DOHH2 (cell line): ENCODE results near the gene NKTR.

ENCODE experiments used
- H3F3A ChIP-seq: fragments of 200-600 bp; sonication (generic), shearing (Covaris generic); 2 replicates; pipeline ENCODE4 v1.6.0; 2016; ENCODE audit warnings: antibody characterized with exemption, mild to moderate bottlenecking; ENCODE audit not compliant: control insufficient read depth, insufficient read depth
- H3K27ac ChIP-seq: fragments of 200-600 bp; sonication (generic); 2 replicates; pipeline ENCODE4 v1.5.1; 2014; ENCODE audit warnings: low read depth, mild to moderate bottlenecking, low read length, moderate library complexity
- H3K27me3 ChIP-seq: fragments of 200-600 bp; sonication (generic); 2 replicates; pipeline ENCODE4 v1.6.1; 2014; ENCODE audit warnings: mild to moderate bottlenecking, low read length, mixed read lengths; ENCODE audit not compliant: control insufficient read depth
- H3K36me3 ChIP-seq: fragments of 200-600 bp; sonication (generic); 2 replicates; pipeline ENCODE4 v1.6.1; 2014; ENCODE audit warnings: mild to moderate bottlenecking, low read length, moderate library complexity, mixed read lengths; ENCODE audit not compliant: control insufficient read depth
- H3K4me1 ChIP-seq: fragments of 200-600 bp; sonication (generic); 2 replicates; pipeline ENCODE4 v1.6.1; 2014; ENCODE audit warnings: mild to moderate bottlenecking, low read length, mixed read lengths; ENCODE audit not compliant: control insufficient read depth
- H3K4me2 ChIP-seq: fragments of 200-600 bp; sonication (generic); 2 replicates; pipeline ENCODE4 v1.6.0; 2014; ENCODE audit warnings: mild to moderate bottlenecking, low read length, moderate library complexity
- H3K4me3 ChIP-seq: fragments of 200-600 bp; sonication (generic); 2 replicates; pipeline ENCODE4 v1.5.1; 2014; ENCODE audit warnings: mild to moderate bottlenecking, low read length, mixed read lengths
- H3K79me2 ChIP-seq: fragments of 200-600 bp; sonication (generic); 2 replicates; pipeline ENCODE4 v1.6.1; 2014; ENCODE audit warnings: mild to moderate bottlenecking, low read length, mixed read lengths; ENCODE audit not compliant: control insufficient read depth
- H3K9me2 ChIP-seq: fragments of 200-600 bp; sonication (generic); replicated peaks from 2 replicates; pipeline ENCODE4 v1.6.1; 2014; ENCODE audit warnings: mild to moderate bottlenecking, low read length, mixed read lengths; ENCODE audit not compliant: control insufficient read depth
- H3K9me3 ChIP-seq: fragments of 200-600 bp; sonication (generic); 2 replicates; pipeline ENCODE4 v1.6.1; 2014; ENCODE audit warnings: antibody characterized with exemption, low read length, mixed read lengths; ENCODE audit not compliant: control insufficient read depth, insufficient read depth
- H4K20me1 ChIP-seq: fragments of 200-600 bp; sonication (generic); 2 replicates; pipeline ENCODE4 v1.6.0; 2014; ENCODE audit warnings: low read depth, mild to moderate bottlenecking, antibody characterized with exemption, low read length, moderate library complexity; ENCODE audit not compliant: control insufficient read depth, insufficient read depth
- EZH2phosphoT487 ChIP-seq: fragments of 200-600 bp; sonication (generic); IDR thresholded peaks from 2 replicates; pipeline ENCODE4 v1.6.1; 2017; ENCODE audit warnings: borderline replicate concordance, mild to moderate bottlenecking, antibody characterized with exemption, low read length, moderate library complexity, mixed read lengths
- TF ChIP-seq, protein P1 (sequence below): fragments of 200-600 bp; sonication (generic); IDR thresholded peaks from one replicate; pipeline ENCODE4 v1.5.1; 2014; ENCODE audit warnings: antibody characterized with exemption, mild to moderate bottlenecking, low read depth, low read length; ENCODE audit not compliant: poor library complexity, severe bottlenecking

NKTR gene

GRCh38 chr3:42661593-42662022, 61.1 kb downstream of the NKTR start:
- H3K9me2 ChIP-seq = no peaks in the 10 kb centered on the region
- no peaks in the 10 kb centered on the region for H3K36me3 ChIP-seq
- no peaks in the 10 kb centered on the region for H3K9me3 ChIP-seq
- H3K4me1 ChIP-seq = peaks cover 8% of the 10 kb centered on the region
- H3K27ac ChIP-seq = no peak overlapping the region
- H3K79me2 ChIP-seq = no peaks in the 10 kb centered on the region
- no peaks in the 10 kb centered on the region for H3F3A ChIP-seq
- H3K4me2 ChIP-seq = no peak overlapping the region
- no peaks in the 10 kb centered on the region for H4K20me1 ChIP-seq
- no peaks in the 10 kb centered on the region for H3K27me3 ChIP-seq
- TF ChIP-seq EZH2phosphoT487 = no peak
- TF ChIP-seq, protein P1, sequence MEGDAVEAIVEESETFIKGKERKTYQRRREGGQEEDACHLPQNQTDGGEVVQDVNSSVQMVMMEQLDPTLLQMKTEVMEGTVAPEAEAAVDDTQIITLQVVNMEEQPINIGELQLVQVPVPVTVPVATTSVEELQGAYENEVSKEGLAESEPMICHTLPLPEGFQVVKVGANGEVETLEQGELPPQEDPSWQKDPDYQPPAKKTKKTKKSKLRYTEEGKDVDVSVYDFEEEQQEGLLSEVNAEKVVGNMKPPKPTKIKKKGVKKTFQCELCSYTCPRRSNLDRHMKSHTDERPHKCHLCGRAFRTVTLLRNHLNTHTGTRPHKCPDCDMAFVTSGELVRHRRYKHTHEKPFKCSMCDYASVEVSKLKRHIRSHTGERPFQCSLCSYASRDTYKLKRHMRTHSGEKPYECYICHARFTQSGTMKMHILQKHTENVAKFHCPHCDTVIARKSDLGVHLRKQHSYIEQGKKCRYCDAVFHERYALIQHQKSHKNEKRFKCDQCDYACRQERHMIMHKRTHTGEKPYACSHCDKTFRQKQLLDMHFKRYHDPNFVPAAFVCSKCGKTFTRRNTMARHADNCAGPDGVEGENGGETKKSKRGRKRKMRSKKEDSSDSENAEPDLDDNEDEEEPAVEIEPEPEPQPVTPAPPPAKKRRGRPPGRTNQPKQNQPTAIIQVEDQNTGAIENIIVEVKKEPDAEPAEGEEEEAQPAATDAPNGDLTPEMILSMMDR = no peak
- no peak overlapping the region for H3K4me3 ChIP-seq

DNA sequence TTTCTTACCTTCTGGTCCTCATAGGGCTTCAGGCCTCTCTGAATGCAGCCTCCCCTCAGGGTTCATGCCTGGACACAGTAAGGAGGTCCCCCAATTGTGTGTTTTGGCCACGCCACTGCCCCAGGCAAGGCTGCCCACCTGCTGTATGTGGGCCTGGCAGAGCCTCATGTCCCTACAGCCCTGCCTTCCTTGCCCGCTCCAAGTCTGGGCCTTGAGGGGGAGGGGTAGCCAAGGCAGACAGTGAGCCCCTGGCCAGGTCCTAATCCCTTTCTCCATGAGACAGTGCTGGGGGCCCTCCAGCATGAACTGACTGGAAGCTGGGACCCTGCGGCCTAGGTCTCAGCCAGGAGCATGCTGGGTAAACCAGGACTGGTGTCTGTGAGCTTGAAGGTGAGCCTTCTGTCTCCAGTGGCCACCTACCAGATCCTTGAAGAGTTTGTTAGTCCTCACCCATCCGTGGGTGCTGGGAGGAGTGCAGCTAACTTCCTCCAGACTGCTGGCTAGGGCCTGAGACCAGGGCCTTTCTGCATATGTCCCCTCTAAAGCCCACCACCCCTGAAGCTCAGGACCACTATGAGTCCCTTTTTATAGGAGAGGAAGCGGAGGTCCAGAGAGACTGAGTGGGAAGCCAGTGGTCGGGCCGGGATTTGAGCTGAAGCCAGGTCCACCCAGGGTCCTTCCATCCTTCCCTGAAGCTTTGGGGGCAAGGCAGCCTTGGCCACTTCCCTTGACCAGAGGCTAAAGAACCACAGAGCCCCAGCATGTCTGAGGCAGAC, 61.7 kb downstream of the NKTR start:
- Histone ChIP-seq H3K9me2 (no peaks in the 10 kb centered on the region), H3F3A (no peaks in the 10 kb centered on the region), H3K4me3 (no peak overlapping the region), H3K9me3 (no peaks in the 10 kb centered on the region), H4K20me1 (no peaks in the 10 kb centered on the region), H3K4me1 (peaks cover 8% of the 10 kb centered on the region), H3K36me3 (no peaks in the 10 kb centered on the region), H3K79me2 (no peaks in the 10 kb centered on the region), H3K27me3 (no peaks in the 10 kb centered on the region), H3K4me2 (no peak overlapping the region), H3K27ac (no peak overlapping the region)
- TF ChIP-seq EZH2phosphoT487 = no peak
- TF ChIP-seq, protein P1 = no peak

DNA sequence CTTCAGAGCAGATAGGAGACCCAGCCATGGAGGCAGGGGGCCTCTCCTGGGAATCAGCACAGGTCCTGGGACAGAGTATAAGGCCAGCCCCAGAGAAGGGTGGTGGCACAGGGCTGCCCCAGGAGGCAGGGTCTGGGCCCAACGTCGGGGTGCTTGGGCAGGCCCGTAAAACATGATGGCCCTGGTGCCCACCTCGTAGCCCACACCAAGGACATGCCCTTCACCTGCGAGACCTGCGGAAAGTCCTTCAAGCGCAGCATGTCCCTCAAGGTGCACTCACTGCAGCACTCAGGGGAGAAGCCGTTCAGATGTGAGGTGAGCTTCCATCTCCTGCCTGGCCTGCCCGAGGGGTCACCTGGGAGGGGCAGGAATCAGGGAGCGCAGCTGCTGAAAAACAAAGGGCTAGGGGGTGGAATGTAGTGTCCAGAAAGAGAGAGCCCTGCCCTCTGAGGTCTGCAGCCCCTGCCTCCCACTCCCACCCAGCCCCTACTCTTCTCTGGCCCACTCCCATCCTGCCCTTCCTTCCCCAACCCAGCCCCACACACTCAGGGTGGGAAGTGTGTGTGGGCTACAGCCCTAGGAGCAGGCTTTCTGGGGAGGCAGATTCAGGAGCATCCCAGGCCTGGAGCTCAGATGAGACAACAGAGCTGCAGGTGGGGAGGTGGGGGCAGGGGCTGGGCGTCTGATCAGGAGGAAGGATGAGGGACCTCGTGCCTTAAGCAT, 62.5 kb downstream of the NKTR start:
- H3K4me1 ChIP-seq = peaks cover 8% of the 10 kb centered on the region

More for the DNA sequence above, 62.5 kb downstream of the NKTR start:
- Histone ChIP-seq H3K79me2 (no peaks in the 10 kb centered on the region), H3K9me3 (no peaks in the 10 kb centered on the region), H3K9me2 (no peaks in the 10 kb centered on the region), H3K27me3 (no peaks in the 10 kb centered on the region), H3K4me3 (no peak overlapping the region), H4K20me1 (no peaks in the 10 kb centered on the region), H3K27ac (no peak overlapping the region), H3K4me2 (no peak overlapping the region), H3K36me3 (no peaks in the 10 kb centered on the region), H3F3A (no peaks in the 10 kb centered on the region)
- TF ChIP-seq EZH2phosphoT487 = no peak
- TF ChIP-seq, protein P1 = no peak
